ENCODE results near the gene EFNB1. TPM values are rescaled to one million over a fixed set of nuclear protein-coding genes. Genes with fewer than 3 reads are reported as not detected.

EFNB1 gene
- total and polyA plus RNA-seq, 2 experiments from 2014 or later, result 1.3 to 2.7 TPM

- peaks cover 15% of the 10 kb centered on the region; the same call in 2 of the 3 replicates for H3K4me1 Mint-ChIP-seq
- no peaks in the 10 kb centered on the region for H3F3A ChIP-seq (replicated peaks; ENCODE audit: low read depth)
- DNase-seq (ENCODE audit: low spot score), result peak; percentile 74
- H3K79me2 ChIP-seq (replicated peaks; ENCODE audit: insufficient read depth), result no peaks in the 10 kb centered on the region
- peak overlapping the region; percentile 60 for H3K4me3 ChIP-seq
- H3K27ac Mint-ChIP-seq, result no peak overlapping the region
- no peaks in the 10 kb centered on the region for H3K9me3 Mint-ChIP-seq
- peak overlapping the region; percentile 86 for H3K4me2 ChIP-seq
- H3K36me3 ChIP-seq (ENCODE audit: insufficient read depth), result no peaks in the 10 kb centered on the region
- H4K20me1 ChIP-seq (replicated peaks; ENCODE audit: insufficient read depth), result no peaks in the 10 kb centered on the region; the same call in 1 of the 2 replicates
- no peaks in the 10 kb centered on the region for H3K36me3 Mint-ChIP-seq (ENCODE audit: low read depth)
- H3K27me3 Mint-ChIP-seq (ENCODE audit: insufficient read depth, low read depth, poor library complexity), result peaks cover 62% of the 10 kb centered on the region
- H3K27me3 ChIP-seq (ENCODE audit: insufficient read depth), result peaks cover 82% of the 10 kb centered on the region
- H2AFZ ChIP-seq, result no peak overlapping the region; the same call in 1 of the 2 replicates
- H3K4me1 ChIP-seq (ENCODE audit: insufficient read depth), result peaks cover 16% of the 10 kb centered on the region; the same call in 1 of the 2 replicates
- no peaks in the 10 kb centered on the region for H3K9me2 ChIP-seq (ENCODE audit: insufficient read depth)
- H3K4me3 Mint-ChIP-seq, result peak overlapping the region; percentile 71
- no peak overlapping the region for H3K27ac ChIP-seq (ENCODE audit: low read depth)
- peak; percentile 47 for ATAC-seq
- TF ChIP-seq EZH2 (IDR thresholded peaks at IDR 0.05; ENCODE audit: low read depth, unreplicated experiment), result peak; percentile 39
- no peak for TF ChIP-seq POLR2AphosphoS5 (IDR thresholded peaks at IDR 0.05; ENCODE audit: low read depth)
- TF ChIP-seq CTCF (conservative IDR thresholded peaks at IDR 0.05; ENCODE audit: low read depth in 2 of 2), result peak; percentile 68 to 82
Observed at GRCh38 chrX:68827848-68828624, 785 bp upstream of the EFNB1 start.

GRCh38 chrX:68829582-68830418, 979 bp downstream of the EFNB1 start:
- H3K4me2 ChIP-seq, result peak overlapping the region; percentile 86
- no peak overlapping the region for H3K27ac ChIP-seq (ENCODE audit: low read depth)
- Mint-ChIP-seq H3K4me3 (peak overlapping the region; percentile 71), H3K4me1 (peaks cover 18% of the 10 kb centered on the region; the same call in 2 of the 3 replicates), H3K27ac (no peak overlapping the region), H3K36me3 (ENCODE audit: low read depth) (no peaks in the 10 kb centered on the region), H3K27me3 (ENCODE audit: insufficient read depth, low read depth, poor library complexity) (peaks cover 66% of the 10 kb centered on the region), H3K9me3 (no peaks in the 10 kb centered on the region)
- DNase-seq (ENCODE audit: low spot score) (peak; percentile 27), ATAC-seq (peak; percentile 8)
- no peaks in the 10 kb centered on the region for H3K79me2 ChIP-seq (replicated peaks; ENCODE audit: insufficient read depth)
- H2AFZ ChIP-seq, result no peak overlapping the region
- peaks cover 93% of the 10 kb centered on the region for H3K27me3 ChIP-seq (ENCODE audit: insufficient read depth)
- no peaks in the 10 kb centered on the region; the same call in 1 of the 2 replicates for H4K20me1 ChIP-seq (replicated peaks; ENCODE audit: insufficient read depth)
- H3K4me3 ChIP-seq, result peak overlapping the region; percentile 60
- no peak for TF ChIP-seq ETS1 (IDR thresholded peaks at IDR 0.05)
- no peak for TF ChIP-seq ZNF114 (CRISPR knock-in tag; IDR thresholded peaks at IDR 0.05)
- no peak for TF ChIP-seq NANOG (IDR thresholded peaks at IDR 0.05; ENCODE audit: borderline replicate concordance)
- peak; percentile 69 for TF ChIP-seq EZH2 (IDR thresholded peaks at IDR 0.05; ENCODE audit: low read depth, unreplicated experiment)
- TF ChIP-seq ZNF331 (CRISPR knock-in tag; IDR thresholded peaks at IDR 0.05; ENCODE audit: low read depth), result no peak
- peaks cover 16% of the 10 kb centered on the region; the same call in 1 of the 2 replicates for H3K4me1 ChIP-seq (ENCODE audit: insufficient read depth)
- H3F3A ChIP-seq (replicated peaks; ENCODE audit: low read depth), result no peaks in the 10 kb centered on the region
- no peaks in the 10 kb centered on the region for H3K9me2 ChIP-seq (ENCODE audit: insufficient read depth)
- H3K36me3 ChIP-seq (ENCODE audit: insufficient read depth), result no peaks in the 10 kb centered on the region

All from GM23338 (cell line).